Endothelial cell of umbilical vein (primary cell): ENCODE results near the gene ENO2. TPM values are rescaled to one million over a fixed set of nuclear protein-coding genes. Genes with fewer than 3 reads are reported as not detected.

Experiments
- BruUV-seq: library from RNA; stranded (reverse); fragments of 400-500 nt; replicated peaks from 2 replicates; lab custom pipeline; 2021; lab: Mats Ljungman, UMichigan
- CTCF ChIA-PET: fragments of 300-600, 350-600 bp; sonication (Branson Sonifier 250); formaldehyde crosslinking; loops from one replicate; lab custom pipeline; 2021; ENCODE audit warnings: antibody characterized with exemption, inconsistent platforms; lab: Charles Lee
- POLR2A ChIA-PET: fragments of 300-600, 350-600 bp; sonication (Branson Sonifier 250); formaldehyde crosslinking; loops from one replicate; lab custom pipeline; 2021; ENCODE audit warnings: antibody characterized with exemption, inconsistent platforms; lab: Charles Lee
- DNase-seq: peaks from one replicate; pipeline ENCODE4 v3.0.0-alpha.2; 2011; ENCODE audit warnings: low read depth, low spot score
- FAIRE-seq: peaks from 2 replicates; lab custom pipeline; 2011; peaks lifted over from hg19 to GRCh38; lab: Jason Lieb, UNC
- H2AFZ ChIP-seq: 2 replicates; pipeline ENCODE4 v1.6.0; 2012; ENCODE audit warnings: low read depth, low read length, control low read depth, inconsistent platforms
- H3K27ac ChIP-seq: 2 replicates; pipeline ENCODE4 v1.5.1; 2011; ENCODE audit warnings: low read depth, mild to moderate bottlenecking, control low read depth, low read length, moderate library complexity; ENCODE audit not compliant: insufficient read depth
- H3K27me3 ChIP-seq, 2 experiments: 2 replicates each; pipeline versions ENCODE4 v1.6.0 to v1.6.1; 2011; ENCODE audit warnings: low read length in 2 of 2, mixed read lengths in 1 of 2; ENCODE audit not compliant: control insufficient read depth in 2 of 2, insufficient read depth in 2 of 2
- H3K36me3 ChIP-seq, 2 experiments: 2 replicates in 1 of 2; 3 replicates in 1 of 2; pipeline ENCODE4 v1.5.1; 2011; ENCODE audit warnings: low read length in 2 of 2, mild to moderate bottlenecking in 1 of 2, moderate library complexity in 1 of 2; ENCODE audit not compliant: control insufficient read depth in 2 of 2, insufficient read depth in 2 of 2; ENCODE audit errors: extremely low read depth in 1 of 2
- H3K4me1 ChIP-seq: 3 replicates; pipeline ENCODE4 v1.5.1; 2011; ENCODE audit warnings: mild to moderate bottlenecking, low read length; ENCODE audit not compliant: control insufficient read depth, insufficient read depth; ENCODE audit errors: extremely low read depth
- H3K4me2 ChIP-seq: 2 replicates; pipeline ENCODE4 v1.6.1; 2011; ENCODE audit warnings: low read length, control low read depth, mixed read lengths; ENCODE audit not compliant: insufficient read depth
- H3K4me3 ChIP-seq, 3 experiments: fragments of 200-600 bp in 1 of 3; sonication (generic), shearing (Covaris generic) in 1 of 3; replicated peaks in 1 of 3; 2 replicates each; pipeline ENCODE4 v1.5.1; 2011 to 2016; ENCODE audit warnings: control low read depth in 3 of 3, low read length in 3 of 3, mild to moderate bottlenecking in 2 of 3, inconsistent platforms in 1 of 3, low read depth in 1 of 3, moderate library complexity in 1 of 3; ENCODE audit not compliant: insufficient read depth in 1 of 3
- H3K79me2 ChIP-seq: 2 replicates; pipeline ENCODE4 v1.6.0; 2012; ENCODE audit warnings: low read length, inconsistent platforms; ENCODE audit not compliant: control insufficient read depth, insufficient read depth
- H3K9ac ChIP-seq: replicated peaks from 2 replicates; pipeline ENCODE3; 2011; ENCODE audit warnings: low read length, control low read depth; ENCODE audit not compliant: insufficient read depth; ENCODE audit errors: extremely low read depth
- H3K9me1 ChIP-seq: replicated peaks from 3 replicates; pipeline ENCODE4 v1.6.0; 2011; ENCODE audit warnings: mild to moderate bottlenecking, low read length; ENCODE audit not compliant: control insufficient read depth, insufficient read depth; ENCODE audit errors: extremely low read depth
- H3K9me3 ChIP-seq: replicated peaks from 2 replicates; pipeline ENCODE4 v1.5.1; 2012; ENCODE audit warnings: low read length, inconsistent platforms; ENCODE audit not compliant: control insufficient read depth, insufficient read depth
- H4K20me1 ChIP-seq: replicated peaks from 2 replicates; pipeline ENCODE3; 2011; ENCODE audit warnings: mild to moderate bottlenecking, low read length; ENCODE audit not compliant: control insufficient read depth, insufficient read depth; ENCODE audit errors: extremely low read depth
- CTCF ChIP-seq, 2 donors: IDR thresholded peaks; 1 replicate in 1 of 2; 2 replicates in 1 of 2; pipeline ENCODE4 v1.5.1; 2011; ENCODE audit warnings: low read length in 2 of 2, mild to moderate bottlenecking in 2 of 2, moderate library complexity in 2 of 2, control low read depth in 1 of 2, inconsistent platforms in 1 of 2, low read depth in 1 of 2; ENCODE audit not compliant: insufficient read depth in 1 of 2; ENCODE audit errors: extremely low read depth in 1 of 2
- EZH2 ChIP-seq: IDR thresholded peaks from 2 replicates; pipeline ENCODE4 v1.6.1; 2012; ENCODE audit warnings: borderline replicate concordance, low read depth, mild to moderate bottlenecking, moderate library complexity, low read length, inconsistent platforms; ENCODE audit not compliant: severe bottlenecking
- FOS ChIP-seq: IDR thresholded peaks from 2 replicates; pipeline ENCODE4 v1.6.1; 2011; ENCODE audit warnings: mild to moderate bottlenecking, low read length, moderate library complexity, borderline replicate concordance; ENCODE audit not compliant: insufficient read depth
- GATA2 ChIP-seq: IDR thresholded peaks from 2 replicates; pipeline ENCODE4 v1.7.0; 2011; ENCODE audit warnings: low read depth, mild to moderate bottlenecking, moderate library complexity, mixed read lengths, low read length; ENCODE audit not compliant: insufficient read length, insufficient read depth
- JUN ChIP-seq: IDR thresholded peaks from 2 replicates; pipeline ENCODE4 v1.6.1; 2011; ENCODE audit warnings: borderline replicate concordance, low read depth; ENCODE audit not compliant: insufficient read length, insufficient read depth
- MYC ChIP-seq: IDR thresholded peaks from one replicate; pipeline ENCODE4 v1.6.1; 2011; ENCODE audit warnings: mild to moderate bottlenecking, low read depth, low read length
- POLR2A ChIP-seq: IDR thresholded peaks from 2 replicates; pipeline ENCODE4 v1.6.1; 2012; ENCODE audit warnings: low read depth, mild to moderate bottlenecking, control low read depth, low read length
- POLR2AphosphoS5 ChIP-seq: IDR thresholded peaks from 2 replicates; pipeline ENCODE4 v1.6.1; 2012; ENCODE audit warnings: low read depth, mild to moderate bottlenecking, control low read depth, low read length, moderate library complexity; ENCODE audit not compliant: insufficient read depth
- dilution Hi-C: fragments of 300-500 bp; cut with MboI; formaldehyde crosslinking; loops from one replicate; pipeline ENCODE4 v1.15.0; 2019; ENCODE audit warnings: low sequenced_read_pairs; ENCODE audit not compliant: extremely low pct_ligation_motif_present
- intact Hi-C: fragments of 100-400 bp; cut with micrococcal nuclease; formaldehyde crosslinking; loops from one replicate; pipeline ENCODE4 v1.10.0; 2022
- polyA plus RNA-seq, 4 experiments: library from polyadenylated mRNA; depleted of rRNA in 3 of 4; stranded (reverse) in 3 of 4; unstranded in 1 of 4; fragments of >200 nt; gene quantifications; 2 replicates each; pipeline versions ENCODE4 v1.2.1 to v1.2.3, GENCODE V29; 2011 to 2012; ENCODE audit warnings: missing spikeins in 1 of 4
- total RNA-seq: library from RNA; stranded (reverse); gene quantifications from 2 replicates; pipeline ENCODE4 v1.2.3, GENCODE V29; 2021
- TF ChIP-seq, protein P1 (sequence below): IDR thresholded peaks from 2 replicates; pipeline ENCODE4 v1.6.1; 2011; ENCODE audit not compliant: insufficient read depth, insufficient read length

The ENO2 gene
- total and polyA plus RNA-seq, 2 donors (not counting 3 experiments of a cell fraction or from before 2014, with no cell fraction given), result 11.4 to 18.6 TPM

DNA sequence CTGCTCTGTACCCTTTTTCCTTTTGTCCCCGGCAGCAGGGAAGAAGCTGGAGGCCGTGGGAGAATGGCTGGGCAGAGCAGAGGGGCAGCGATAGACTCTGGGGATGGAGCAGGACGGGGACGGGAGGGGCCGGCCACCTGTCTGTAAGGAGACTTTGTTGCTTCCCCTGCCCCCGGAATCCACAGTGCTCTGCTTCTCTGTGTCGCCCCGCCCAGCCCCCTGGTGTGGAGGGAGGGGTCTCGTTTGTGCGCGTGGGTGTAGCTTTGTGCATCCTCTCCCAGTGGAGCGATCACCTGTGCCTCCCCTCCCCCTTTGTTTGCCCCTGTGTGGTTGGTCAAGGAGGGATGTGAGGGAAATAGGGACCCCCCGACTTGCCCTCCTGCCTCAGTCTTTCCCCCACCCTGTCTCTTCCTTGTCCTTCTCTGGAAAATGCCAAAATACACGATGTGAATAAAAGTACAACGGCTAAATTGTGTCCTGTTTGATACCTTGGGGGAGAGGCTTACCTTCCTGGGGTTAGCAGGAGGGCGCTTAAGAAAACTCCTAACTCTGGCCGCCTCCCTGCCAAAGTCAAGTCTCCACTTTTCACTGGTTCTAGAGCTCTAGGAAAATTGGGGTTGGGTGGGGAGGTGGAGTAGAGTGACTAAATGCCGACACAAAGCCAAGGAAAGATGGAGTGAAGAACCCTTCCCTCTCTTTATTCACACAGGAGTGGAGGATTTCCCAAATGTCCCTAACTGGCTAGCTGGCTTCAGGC is 48.0 kb upstream of the ENO2 start:
- Histone ChIP-seq H3K9me1 (no peaks in the 10 kb centered on the region), H3K36me3 (peaks cover 2 to 42% of the 10 kb centered on the region in 2 experiments), H3K9me3 (no peaks in the 10 kb centered on the region), H3K9ac (no peak overlapping the region), H3K79me2 (peaks cover 32% of the 10 kb centered on the region), H4K20me1 (no peaks in the 10 kb centered on the region), H3K4me3 (no peak overlapping the region), H3K4me1 (peaks cover 21% of the 10 kb centered on the region), H2AFZ (peak overlapping the region; percentile 68), H3K27me3 (no peaks in the 10 kb centered on the region), H3K27ac (no peak overlapping the region), H3K4me2 (peak overlapping the region; percentile 73)
- no TSS peak for BruUV-seq
- dilution Hi-C loops (no loop called here), intact Hi-C loops (no loop called here)
- TF ChIP-seq JUN (no peak), CTCF (IDR thresholded peaks at IDR 0.05; ENCODE audit: extremely low read depth in 1 of 2, insufficient read depth in 1 of 2, low read depth in 1 of 2, low read length in 2 of 2) (no peak), FOS (no peak), EZH2 (no peak), GATA2 (no peak), POLR2AphosphoS5 (no peak), MYC (no peak), POLR2A (no peak)
- TF ChIP-seq, protein P1, sequence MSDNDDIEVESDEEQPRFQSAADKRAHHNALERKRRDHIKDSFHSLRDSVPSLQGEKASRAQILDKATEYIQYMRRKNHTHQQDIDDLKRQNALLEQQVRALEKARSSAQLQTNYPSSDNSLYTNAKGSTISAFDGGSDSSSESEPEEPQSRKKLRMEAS, result no peak
- ChIA-PET POLR2A (interaction anchor here (0.7 to 2.4 kb wide), 11 partner anchors 9 to 277 kb away, joined by 3 to 48 read pairs (median 6); partner anchors contain the start of genes C12orf57, CDCA3, MLF2 and RNU7-1), CTCF (interaction anchor here (0.8 to 1.4 kb wide), 4 partner anchors 16 to 113 kb away, joined by 3 read pairs; partner anchors contain the start of gene MLF2)
- no peak for DNase-seq
- no peak for FAIRE-seq
